Measurements from ENCODE around the gene VAV1. TPM values are rescaled to one million over a fixed set of nuclear protein-coding genes. Genes with fewer than 3 reads are reported as not detected.

Gene VAV1
- total RNA-seq, 1 donor from 2014 or later, result 0.98 TPM

Other genes with a start within 250 kb of the VAV1 start
- 1.5 TPM for gene TNFSF9, start 241.7 kb upstream of the VAV1 start, total RNA-seq
- not detected for gene CD70, start 181.6 kb upstream of the VAV1 start, total RNA-seq
- gene TNFSF14, start 102.5 kb upstream of the VAV1 start, total RNA-seq, result not detected
- gene C3, start 52.1 kb upstream of the VAV1 start, total RNA-seq, result 8.9 TPM
- 11.6 TPM for gene GPR108, start 35.1 kb upstream of the VAV1 start, total RNA-seq
- 2.2 TPM for gene TRIP10, start 33.0 kb upstream of the VAV1 start, total RNA-seq
- gene SH2D3A, start 5.3 kb upstream of the VAV1 start, total RNA-seq, result under 0.01 TPM
- under 0.01 TPM for gene ADGRE1, start 114.9 kb downstream of the VAV1 start, total RNA-seq
- not detected for gene MBD3L2B, start 248.7 kb downstream of the VAV1 start, total RNA-seq